ENCODE data around the gene INSYN2A. TPM values are rescaled to one million over a fixed set of nuclear protein-coding genes. Genes with fewer than 3 reads are reported as not detected.

INSYN2A gene
- total and polyA plus RNA-seq, 9 of the 15 experiments (the other 6 are each of a cell fraction or from before 2014, with no cell fraction given) = not detected

DNA sequence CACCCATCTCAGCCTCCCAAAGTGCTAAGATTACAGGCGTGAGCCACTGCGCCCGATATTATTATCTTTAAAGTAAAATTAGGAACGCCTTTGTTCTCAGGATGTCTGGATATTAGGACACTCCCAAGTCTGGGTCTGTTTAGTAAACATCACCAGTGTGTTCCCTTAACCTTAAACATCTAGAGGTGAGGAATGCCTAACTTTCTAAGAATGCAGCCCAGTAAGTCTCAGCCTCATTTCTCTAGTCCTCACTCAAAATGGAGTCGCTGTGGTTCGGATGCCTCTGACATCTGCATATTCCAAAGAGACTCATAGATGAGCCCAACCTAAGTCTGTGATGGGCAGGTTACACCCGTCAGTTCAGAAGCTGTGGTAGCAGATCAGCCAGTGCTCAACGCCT is 4.3 kb upstream of the INSYN2A start:
- CTCF ChIA-PET (ENCODE audit: low intra/inter-chr PET ratio) = no interaction called here
- Histone ChIP-seq H3K9ac (ENCODE audit: insufficient read depth in 1 of 2, low read depth in 2 of 2, low read length in 2 of 2) (no peak overlapping the region), H3K27me3 (ENCODE audit: control insufficient read depth in 2 of 2, insufficient read depth in 2 of 2, low read length in 2 of 2) (no peaks in the 10 kb centered on the region), H3K4me2 (ENCODE audit: insufficient read depth, low read length) (no peak overlapping the region), H3K4me1 (replicated peaks in 1 of 2; ENCODE audit: control insufficient read depth in 2 of 2, insufficient read depth in 2 of 2, low read length in 2 of 2) (no peaks in the 10 kb centered on the region), H3K79me2 (ENCODE audit: control insufficient read depth, insufficient read depth, low read length) (no peaks in the 10 kb centered on the region), H3K4me3 (no peak overlapping the region), H4K20me1 (replicated peaks; ENCODE audit: control insufficient read depth, insufficient read depth, low read length) (no peaks in the 10 kb centered on the region), H3K9me3 (replicated peaks; ENCODE audit: control insufficient read depth, insufficient read depth, low read depth, low read length) (no peaks in the 10 kb centered on the region), H3K9me1 (ENCODE audit: control insufficient read depth, insufficient read depth, low read length) (no peaks in the 10 kb centered on the region), H2AFZ (ENCODE audit: low read depth, low read length) (no peak overlapping the region), H3K27ac (ENCODE audit: extremely low read depth, low read depth, low read length) (no peak overlapping the region), H3K36me3 (ENCODE audit: control insufficient read depth, insufficient read depth, low read length) (no peaks in the 10 kb centered on the region)
- no peak for ATAC-seq
- in situ Hi-C loops (cut with MboI) (no loop called here), intact Hi-C loops (cut with micrococcal nuclease) (no loop called here)
- no peak for FAIRE-seq
- POLR2A ChIA-PET = no interaction called here
- BruUV-seq (replicated peaks) = no TSS peak
- TF ChIP-seq, protein P1, sequence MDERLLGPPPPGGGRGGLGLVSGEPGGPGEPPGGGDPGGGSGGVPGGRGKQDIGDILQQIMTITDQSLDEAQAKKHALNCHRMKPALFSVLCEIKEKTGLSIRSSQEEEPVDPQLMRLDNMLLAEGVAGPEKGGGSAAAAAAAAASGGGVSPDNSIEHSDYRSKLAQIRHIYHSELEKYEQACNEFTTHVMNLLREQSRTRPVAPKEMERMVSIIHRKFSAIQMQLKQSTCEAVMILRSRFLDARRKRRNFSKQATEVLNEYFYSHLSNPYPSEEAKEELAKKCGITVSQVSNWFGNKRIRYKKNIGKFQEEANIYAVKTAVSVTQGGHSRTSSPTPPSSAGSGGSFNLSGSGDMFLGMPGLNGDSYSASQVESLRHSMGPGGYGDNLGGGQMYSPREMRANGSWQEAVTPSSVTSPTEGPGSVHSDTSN (CRISPR knock-in tag; IDR thresholded peaks at IDR 0.05; ENCODE audit: low read depth) = no peak
- TF ChIP-seq, protein P1 (tag; conservative IDR thresholded peaks at IDR 0.05; ENCODE audit: low read depth) = no peak
- TF ChIP-seq PHF21A (IDR thresholded peaks at IDR 0.05; ENCODE audit: borderline replicate concordance, low read depth) (no peak), TSC22D4 (tag; IDR thresholded peaks at IDR 0.05) (no peak), U2AF2 (optimal IDR thresholded peaks at IDR 0.05; ENCODE audit: low read depth, low read length) (no peak), MAZ (CRISPR knock-in tag; conservative IDR thresholded peaks at IDR 0.05 in 1 of 2, IDR thresholded peaks at IDR 0.05 in 1 of 2) (no peak), ZNF57 (CRISPR knock-in tag; IDR thresholded peaks at IDR 0.05) (no peak)
- WGBS (ENCODE audit: insufficient coverage, low coverage, missing lambda C conversion rate) = 4% methylated on average over 6 of the region's 8 CpGs
- DNase-seq (ENCODE audit: extremely low read depth in 1 of 4, low spot score in 3 of 4) = no peak
